Adrenal gland (tissue), 5 donors: Measurements from ENCODE around the gene RFX8.

Experiments
- POLR2A ChIP-seq, 2 donors: fragments of 450-650 bp; IDR thresholded peaks; one replicate each; pipeline ENCODE4 v1.6.1; 2017; ENCODE audit warnings: antibody characterized with exemption in 2 of 2, mild to moderate bottlenecking in 2 of 2, moderate library complexity in 1 of 2
- TF ChIP-seq, protein P1 (sequence below), 6 experiments: fragments of 450-650 bp in 4 of 6; fragments of 200-600 bp in 2 of 6; sonication (generic) in 1 of 6; IDR thresholded peaks; 1 replicate in 5 of 6; 2 replicates in 1 of 6; pipeline versions ENCODE4 v1.5.1 to v1.8.0; 2016 to 2021; ENCODE audit warnings: antibody characterized with exemption in 6 of 6, mild to moderate bottlenecking in 2 of 6, moderate library complexity in 1 of 6
- donor health status: DM: no; HTN: no; CAD: no.

DNA sequence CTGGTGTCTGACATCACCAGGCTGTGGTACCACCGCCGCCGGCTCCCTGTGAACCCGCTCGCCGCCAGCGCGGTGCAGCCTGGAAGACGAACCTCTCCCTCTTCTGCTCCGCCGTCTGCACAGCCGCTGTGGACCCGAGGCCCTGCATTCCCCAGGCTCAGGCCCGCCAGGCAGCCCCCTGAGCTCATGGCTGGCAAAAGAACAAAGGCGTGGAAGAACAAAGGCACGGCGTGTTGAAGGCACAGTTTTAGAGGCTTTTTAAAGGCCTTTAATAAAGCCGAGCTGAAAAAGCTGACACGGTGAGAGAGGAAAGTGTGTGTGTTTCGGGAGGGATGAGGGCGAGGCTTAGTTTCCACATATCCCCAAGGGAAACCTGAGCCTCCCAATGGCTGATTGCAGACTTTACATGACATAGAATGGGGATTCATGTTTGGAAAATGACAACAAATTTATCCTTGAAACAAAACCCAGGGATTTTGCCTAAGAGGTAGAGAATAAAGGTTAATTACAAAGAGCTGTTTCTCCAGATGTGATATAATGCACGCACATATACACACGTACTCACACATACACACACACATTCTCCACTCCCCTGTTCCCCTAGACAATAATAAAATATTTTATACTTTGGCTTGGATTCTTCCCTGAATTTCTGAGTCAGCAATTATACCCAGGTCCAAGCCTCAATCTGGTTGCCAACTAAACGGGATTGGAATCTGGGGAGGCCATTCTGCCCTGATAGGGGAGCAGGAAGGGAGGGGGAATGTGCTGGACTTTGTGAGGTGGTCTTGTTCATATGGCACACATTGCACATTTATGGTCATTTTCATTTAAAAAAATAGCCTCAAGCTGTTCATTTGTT is 39.7 kb downstream of the RFX8 start:
- TF ChIP-seq, protein P1, sequence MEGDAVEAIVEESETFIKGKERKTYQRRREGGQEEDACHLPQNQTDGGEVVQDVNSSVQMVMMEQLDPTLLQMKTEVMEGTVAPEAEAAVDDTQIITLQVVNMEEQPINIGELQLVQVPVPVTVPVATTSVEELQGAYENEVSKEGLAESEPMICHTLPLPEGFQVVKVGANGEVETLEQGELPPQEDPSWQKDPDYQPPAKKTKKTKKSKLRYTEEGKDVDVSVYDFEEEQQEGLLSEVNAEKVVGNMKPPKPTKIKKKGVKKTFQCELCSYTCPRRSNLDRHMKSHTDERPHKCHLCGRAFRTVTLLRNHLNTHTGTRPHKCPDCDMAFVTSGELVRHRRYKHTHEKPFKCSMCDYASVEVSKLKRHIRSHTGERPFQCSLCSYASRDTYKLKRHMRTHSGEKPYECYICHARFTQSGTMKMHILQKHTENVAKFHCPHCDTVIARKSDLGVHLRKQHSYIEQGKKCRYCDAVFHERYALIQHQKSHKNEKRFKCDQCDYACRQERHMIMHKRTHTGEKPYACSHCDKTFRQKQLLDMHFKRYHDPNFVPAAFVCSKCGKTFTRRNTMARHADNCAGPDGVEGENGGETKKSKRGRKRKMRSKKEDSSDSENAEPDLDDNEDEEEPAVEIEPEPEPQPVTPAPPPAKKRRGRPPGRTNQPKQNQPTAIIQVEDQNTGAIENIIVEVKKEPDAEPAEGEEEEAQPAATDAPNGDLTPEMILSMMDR (IDR thresholded peaks at IDR 0.05) = no peak
- TF ChIP-seq POLR2A (IDR thresholded peaks at IDR 0.05) = no peak
